ENCODE data around the gene CD36.

GRCh38 chr7:80724249-80724871, 85.9 kb downstream of the CD36 start:
- TF ChIP-seq CTCF (conservative IDR thresholded peaks at IDR 0.05; ENCODE audit: low read depth, low read length) (no peak), EZH2 (IDR thresholded peaks at IDR 0.05; ENCODE audit: low read length, unreplicated experiment) (no peak)

Data from PC-3 (cell line).